ENCODE measurements around the gene UCP2. TPM values are rescaled to one million over a fixed set of nuclear protein-coding genes. Genes with fewer than 3 reads are reported as not detected.

UCP2 gene, protein sequence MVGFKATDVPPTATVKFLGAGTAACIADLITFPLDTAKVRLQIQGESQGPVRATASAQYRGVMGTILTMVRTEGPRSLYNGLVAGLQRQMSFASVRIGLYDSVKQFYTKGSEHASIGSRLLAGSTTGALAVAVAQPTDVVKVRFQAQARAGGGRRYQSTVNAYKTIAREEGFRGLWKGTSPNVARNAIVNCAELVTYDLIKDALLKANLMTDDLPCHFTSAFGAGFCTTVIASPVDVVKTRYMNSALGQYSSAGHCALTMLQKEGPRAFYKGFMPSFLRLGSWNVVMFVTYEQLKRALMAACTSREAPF
- total RNA-seq: 2.4 and 2.9 TPM in 2 replicates

GRCh38 chr11:73982595-73982989, at the start of gene UCP2:
TSS of gene UCP2 (minus strand) at chr11:73982843. CDS start at chr11:73978378, 4,465 bp downstream.

DNA sequence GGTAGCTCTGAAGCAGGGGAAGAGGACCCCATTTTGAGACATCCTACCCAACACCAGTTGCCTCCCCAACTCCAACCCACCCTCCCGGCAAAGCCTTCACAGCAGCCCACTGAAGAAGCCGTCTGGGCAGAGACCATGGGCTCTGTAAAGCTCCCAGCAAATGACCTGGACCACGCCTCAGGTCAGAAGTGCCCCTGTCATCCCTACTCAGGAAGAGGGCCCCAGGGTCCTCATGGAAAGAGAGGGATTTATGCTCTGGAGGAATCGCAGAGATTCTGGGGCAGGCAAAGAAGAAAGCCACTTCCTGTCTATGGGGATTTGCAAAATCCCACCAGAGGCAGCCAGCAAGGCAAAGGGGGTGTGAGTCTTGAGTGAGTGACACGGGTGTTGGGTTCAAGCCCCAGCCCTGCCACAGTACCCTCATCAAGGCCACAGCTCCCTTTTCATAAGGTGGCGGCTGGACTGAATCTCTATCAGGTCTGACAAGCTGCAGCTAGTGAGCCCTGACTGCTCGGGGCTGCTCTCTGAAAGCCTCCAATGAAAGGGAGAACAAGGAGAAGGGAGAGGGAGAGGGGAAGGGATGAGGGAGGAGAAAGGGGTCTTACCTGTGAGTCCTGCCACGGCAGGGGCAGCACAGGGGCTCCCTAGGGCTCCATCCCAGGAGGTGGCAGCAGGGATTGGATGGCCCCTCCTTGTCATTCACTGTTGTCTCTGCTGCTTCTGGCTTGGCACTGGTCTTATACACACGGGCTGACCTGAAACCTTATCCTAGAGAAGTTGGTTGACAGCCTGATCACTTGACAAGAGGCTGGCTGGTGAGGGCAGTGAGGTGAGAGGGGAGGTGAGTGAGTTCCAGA, 26.0 kb upstream of the UCP2 start, which contains the start of gene UCP3:
UCP3 (minus strand) TSS at position 713 of the 857 bp plus-strand sequence. CDS start 2,043 bp downstream, outside the sequence.

GRCh38 chr11:73950869-73951710, 31.6 kb downstream of the UCP2 start, which contains the start of gene DNAJB13:
TSS of gene DNAJB13 (plus strand) at chr11:73951026. CDS start at chr11:73951070, 44 bp downstream.

Other genes starting within 250 kb of the UCP2 start
- 113 and 240 TPM in 2 replicates for gene RAB6A, start 221.8 kb downstream of the UCP2 start, total RNA-seq
- 25.9 and 30.9 TPM in 2 replicates for gene MRPL48, start 195.0 kb downstream of the UCP2 start, total RNA-seq
- gene COA4, start 106.0 kb downstream of the UCP2 start, total RNA-seq: 39.3 and 45.9 TPM in 2 replicates
- gene PAAF1, start 105.8 kb downstream of the UCP2 start, total RNA-seq: 8.2 and 12.2 TPM in 2 replicates
- gene DNAJB13, start 31.8 kb downstream of the UCP2 start, total RNA-seq: not detected in 2 replicates
- 0.33 and 3.1 TPM in 2 replicates for gene UCP3, start 26.2 kb upstream of the UCP2 start, total RNA-seq
- gene C2CD3, start 188.2 kb upstream of the UCP2 start, total RNA-seq: 15.3 and 17.5 TPM in 2 replicates
- 21.2 and 30.3 TPM in 2 replicates for gene PPME1, start 188.4 kb upstream of the UCP2 start, total RNA-seq